ENCODE measurements around the gene PHLDA1. TPM values are rescaled to one million over a fixed set of nuclear protein-coding genes. Genes with fewer than 3 reads are reported as not detected.

PHLDA1 gene
- total RNA-seq, 1 donor from 2014 or later = 29.3 TPM

DNA sequence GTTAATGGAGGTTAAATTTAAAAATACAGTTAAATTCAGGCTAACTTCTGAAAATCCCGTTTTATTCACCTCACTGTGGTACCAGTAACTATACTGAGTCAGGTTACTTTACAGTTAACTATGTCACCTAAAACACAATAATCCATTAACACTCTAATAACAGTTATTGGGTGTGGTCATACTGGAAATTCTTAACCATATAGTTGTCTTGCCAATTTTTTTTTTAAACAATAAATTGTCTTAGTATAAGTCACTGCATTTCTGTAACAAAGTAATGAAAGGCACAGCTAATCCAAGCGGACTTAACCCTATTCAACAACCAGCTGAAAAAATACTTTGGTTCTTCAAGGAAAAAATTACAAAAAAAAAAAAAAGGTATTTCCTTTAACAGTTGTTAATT is 16.2 kb upstream of the PHLDA1 start:
- Mint-ChIP-seq H3K4me3 (no peak overlapping the region), H3K36me3 (ENCODE audit: low read depth) (peaks cover 21% of the 10 kb centered on the region), H3K27me3 (ENCODE audit: low read depth) (no peaks in the 10 kb centered on the region), H3K4me1 (no peaks in the 10 kb centered on the region), H3K27ac (ENCODE audit: unreplicated experiment) (no peak overlapping the region), H3K9me3 (no peaks in the 10 kb centered on the region)
- no peak for TF ChIP-seq CTCF (conservative IDR thresholded peaks at IDR 0.05)
- DNase-seq (ENCODE audit: low read depth, low spot score) = no peak

DNA sequence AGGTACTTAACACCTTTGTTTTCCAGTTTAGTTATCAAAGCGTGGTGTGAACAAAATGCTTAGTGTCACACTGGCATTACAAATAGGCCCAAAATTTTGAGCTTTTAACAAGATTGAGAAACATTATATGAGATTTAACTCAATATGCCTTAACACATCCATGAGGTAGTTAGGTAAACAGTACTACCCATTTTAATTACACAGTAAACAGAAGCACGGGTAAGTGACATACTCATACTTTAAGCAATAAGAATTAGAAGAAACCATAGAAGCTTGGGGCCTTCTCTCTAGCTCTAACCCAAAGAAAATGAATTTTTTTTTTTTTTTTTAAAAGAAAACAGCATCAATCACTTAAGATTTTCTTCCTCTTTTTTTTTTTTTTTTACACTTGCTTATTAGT is 15.5 kb upstream of the PHLDA1 start:
- peaks cover 5% of the 10 kb centered on the region for H3K4me1 Mint-ChIP-seq
- H3K27me3 Mint-ChIP-seq (ENCODE audit: low read depth) = no peaks in the 10 kb centered on the region
- no peak overlapping the region for H3K4me3 Mint-ChIP-seq
- no peaks in the 10 kb centered on the region for H3K9me3 Mint-ChIP-seq
- no peak overlapping the region for H3K27ac Mint-ChIP-seq (ENCODE audit: unreplicated experiment)
- TF ChIP-seq CTCF (conservative IDR thresholded peaks at IDR 0.05) = no peak
- DNase-seq (ENCODE audit: low read depth, low spot score) = no peak
- peaks cover 15% of the 10 kb centered on the region for H3K36me3 Mint-ChIP-seq (ENCODE audit: low read depth)

- Mint-ChIP-seq H3K27ac (ENCODE audit: unreplicated experiment) (no peak overlapping the region), H3K4me1 (peaks cover 14% of the 10 kb centered on the region), H3K4me3 (no peak overlapping the region), H3K27me3 (ENCODE audit: low read depth) (no peaks in the 10 kb centered on the region), H3K36me3 (ENCODE audit: low read depth) (peaks cover 9% of the 10 kb centered on the region), H3K9me3 (no peaks in the 10 kb centered on the region)
- DNase-seq (ENCODE audit: low read depth, low spot score) = no peak
- TF ChIP-seq CTCF (conservative IDR thresholded peaks at IDR 0.05) = no peak
Observed at GRCh38 chr12:76043377-76043776, 11.8 kb upstream of the PHLDA1 start.

GRCh38 chr12:76042147-76042546 is 10.6 kb upstream of the PHLDA1 start:
- Mint-ChIP-seq H3K27me3 (ENCODE audit: low read depth) (no peaks in the 10 kb centered on the region), H3K4me3 (no peak overlapping the region), H3K36me3 (ENCODE audit: low read depth) (peaks cover 9% of the 10 kb centered on the region), H3K27ac (ENCODE audit: unreplicated experiment) (no peak overlapping the region), H3K4me1 (peaks cover 21% of the 10 kb centered on the region), H3K9me3 (no peaks in the 10 kb centered on the region)
- no peak for TF ChIP-seq CTCF (conservative IDR thresholded peaks at IDR 0.05)
- no peak for DNase-seq (ENCODE audit: low read depth, low spot score)

- DNase-seq (ENCODE audit: low read depth, low spot score) = no peak
- Mint-ChIP-seq H3K4me1 (peaks cover 23% of the 10 kb centered on the region), H3K9me3 (no peaks in the 10 kb centered on the region), H3K27me3 (ENCODE audit: low read depth) (no peaks in the 10 kb centered on the region), H3K27ac (ENCODE audit: unreplicated experiment) (no peak overlapping the region), H3K36me3 (ENCODE audit: low read depth) (peaks cover 6% of the 10 kb centered on the region), H3K4me3 (no peak overlapping the region)
- no peak for TF ChIP-seq CTCF (conservative IDR thresholded peaks at IDR 0.05)
Observed at GRCh38 chr12:76041406-76041805, 9.8 kb upstream of the PHLDA1 start.

- Mint-ChIP-seq H3K27ac (ENCODE audit: unreplicated experiment) (no peak overlapping the region), H3K9me3 (no peaks in the 10 kb centered on the region), H3K4me3 (no peak overlapping the region), H3K27me3 (ENCODE audit: low read depth) (no peaks in the 10 kb centered on the region), H3K4me1 (peaks cover 27% of the 10 kb centered on the region), H3K36me3 (ENCODE audit: low read depth) (peaks cover 6% of the 10 kb centered on the region)
- no peak for TF ChIP-seq CTCF (conservative IDR thresholded peaks at IDR 0.05)
- DNase-seq (ENCODE audit: low read depth, low spot score) = no peak
Observed at GRCh38 chr12:76040461-76040860, 8.9 kb upstream of the PHLDA1 start.
